BLaER1 (cell line): ENCODE measurements around the gene PTK6.
"Not testable (repeated sequence)": the region's sequence is repeated elsewhere in the genome, so short reads cannot be mapped to it uniquely, and the experiment has no call there.

Experiments used
- H3K27ac ChIP-seq: shearing (Covaris generic); formaldehyde crosslinking; 2 replicates; pipeline ENCODE4 v1.8.1; 2022
- H3K27me3 ChIP-seq: shearing (Covaris generic); formaldehyde crosslinking; 2 replicates; pipeline ENCODE4 v1.8.1; 2022
- H3K36me3 ChIP-seq: shearing (Covaris generic); formaldehyde crosslinking; 2 replicates; pipeline ENCODE4 v1.8.1; 2022
- H3K4me1 ChIP-seq: shearing (Covaris generic); formaldehyde crosslinking; 2 replicates; pipeline ENCODE4 v1.8.1; 2022
- H3K4me2 ChIP-seq: shearing (Covaris generic); formaldehyde crosslinking; 2 replicates; pipeline ENCODE4 v1.8.1; 2022
- H3K4me3 ChIP-seq: shearing (Covaris generic); formaldehyde crosslinking; 2 replicates; pipeline ENCODE4 v1.8.1; 2022
- H3K9ac ChIP-seq: shearing (Covaris generic); formaldehyde crosslinking; 2 replicates; pipeline ENCODE4 v1.8.1; 2022
- H3K9me3 ChIP-seq: shearing (Covaris generic); formaldehyde crosslinking; 2 replicates; pipeline ENCODE4 v1.8.1; 2022
- H4K20me1 ChIP-seq: shearing (Covaris generic); formaldehyde crosslinking; 2 replicates; pipeline ENCODE4 v1.8.1; 2022
- Cebpa-rat ChIP-seq: shearing (Covaris generic); IDR thresholded peaks from 2 replicates; pipeline ENCODE4 v1.8.1; 2022

The PTK6 gene

GRCh38 chr20:63576311-63576710 is 39.1 kb upstream of the PTK6 start:
- H3K9ac ChIP-seq, result no peak overlapping the region
- H3K27ac ChIP-seq, result no peak overlapping the region
- no peaks in the 10 kb centered on the region for H3K9me3 ChIP-seq
- peaks cover 23% of the 10 kb centered on the region for H4K20me1 ChIP-seq
- no peak overlapping the region for H3K4me3 ChIP-seq
- H3K27me3 ChIP-seq, result peaks cover 21% of the 10 kb centered on the region
- TF ChIP-seq Cebpa-rat, result no peak
- no peaks in the 10 kb centered on the region; the same call in 1 of the 2 replicates for H3K36me3 ChIP-seq
- H3K4me1 ChIP-seq, result peaks cover 36% of the 10 kb centered on the region
- H3K4me2 ChIP-seq, result no peak overlapping the region

GRCh38 chr20:63574829-63575743 is 37.9 kb upstream of the PTK6 start:
- Histone ChIP-seq H3K4me3 (peak overlapping the region; percentile 59; the same call in 1 of the 2 replicates), H3K27me3 (peaks cover 34% of the 10 kb centered on the region), H3K27ac (no peak overlapping the region), H3K4me1 (peaks cover 36% of the 10 kb centered on the region), H3K36me3 (no peaks in the 10 kb centered on the region; the same call in 1 of the 2 replicates), H4K20me1 (peaks cover 35% of the 10 kb centered on the region), H3K4me2 (peak overlapping the region; percentile 93), H3K9ac (peak overlapping the region; percentile 27; the same call in 1 of the 2 replicates), H3K9me3 (no peaks in the 10 kb centered on the region)
- no peak; the same call in 1 of the 2 replicates for TF ChIP-seq Cebpa-rat

DNA sequence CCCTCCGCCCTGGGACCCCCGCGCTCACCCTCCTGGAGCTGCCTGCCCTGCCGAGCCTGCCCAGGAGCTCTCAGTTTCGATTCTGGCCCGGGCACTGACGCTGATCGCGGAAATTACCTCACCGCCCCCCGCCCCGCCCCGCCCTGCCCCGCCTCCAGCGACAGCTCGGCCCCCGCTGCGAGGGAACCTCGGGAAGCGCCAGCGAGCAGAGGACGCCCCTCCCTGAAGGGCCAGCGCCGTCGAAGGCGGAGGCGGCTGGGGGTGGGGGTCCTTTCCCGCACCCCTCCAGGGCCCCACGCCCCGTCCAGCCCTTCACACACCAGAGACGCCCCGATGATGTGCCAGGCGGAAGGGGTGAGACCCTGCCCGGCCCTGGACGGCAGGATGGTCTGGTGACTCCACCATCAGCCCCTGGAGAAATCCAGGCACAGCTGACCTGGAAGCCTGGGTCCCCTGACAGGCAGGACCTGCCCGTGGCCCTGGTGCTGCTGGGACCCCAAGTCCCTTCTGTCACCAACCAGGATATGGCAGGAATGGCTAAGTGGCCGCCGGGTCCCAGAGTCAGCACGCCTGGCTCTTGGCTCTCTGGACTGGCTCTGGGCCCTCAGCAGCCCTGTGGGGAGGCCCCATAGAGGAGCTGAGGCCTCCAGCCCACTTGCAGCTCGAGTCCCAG is 37.1 kb upstream of the PTK6 start, which contains the start of gene HELZ2:
Gene HELZ2 (minus strand): TSS at position 84 of the 673 bp plus-strand sequence. CDS start 1,854 bp downstream, outside the sequence.
- peak within 1 kb of the TSS; percentile 75 for H3K9ac ChIP-seq
- H3K4me2 ChIP-seq, result peak within 1 kb of the TSS; percentile 95
- H3K4me3 ChIP-seq, result peak within 1 kb of the TSS; percentile 68
- H3K36me3 ChIP-seq, result no peaks in the 10 kb centered on the region; the same call in 1 of the 2 replicates
- H3K27ac ChIP-seq, result 0 out of 2 replicates have a peak within 1 kb of the TSS, but pooled peaks have one; percentile 26
- H3K27me3 ChIP-seq, result peaks cover 41% of the 10 kb centered on the region
- no peaks in the 10 kb centered on the region for H3K9me3 ChIP-seq
- H3K4me1 ChIP-seq, result peaks cover 44% of the 10 kb centered on the region
- no peak for TF ChIP-seq Cebpa-rat
- H4K20me1 ChIP-seq, result peaks cover 43% of the 10 kb centered on the region

- Histone ChIP-seq H3K4me2 (peak overlapping the region; percentile 95), H3K36me3 (no peaks in the 10 kb centered on the region; the same call in 1 of the 2 replicates), H4K20me1 (peaks cover 49% of the 10 kb centered on the region), H3K4me3 (peak overlapping the region; percentile 68), H3K4me1 (peaks cover 46% of the 10 kb centered on the region), H3K9ac (peak overlapping the region; percentile 75), H3K27ac (0 out of 2 replicates have a peak overlapping the region, but pooled peaks have one; percentile 26), H3K27me3 (peaks cover 48% of the 10 kb centered on the region), H3K9me3 (no peaks in the 10 kb centered on the region)
- TF ChIP-seq Cebpa-rat, result no peak
These were observed 36.5 kb upstream of the PTK6 start for GRCh38 chr20:63573647-63574131.

GRCh38 chr20:63572788-63573646 is 35.8 kb upstream of the PTK6 start:
- no peak overlapping the region for H3K27ac ChIP-seq
- TF ChIP-seq Cebpa-rat, result no peak
- H3K9ac ChIP-seq, result peak overlapping the region; percentile 75
- peak overlapping the region; percentile 68 for H3K4me3 ChIP-seq
- H3K27me3 ChIP-seq, result peaks cover 54% of the 10 kb centered on the region
- H3K4me1 ChIP-seq, result peaks cover 51% of the 10 kb centered on the region
- H3K4me2 ChIP-seq, result peak overlapping the region; percentile 95
- peaks cover 56% of the 10 kb centered on the region for H4K20me1 ChIP-seq
- H3K9me3 ChIP-seq, result no peaks in the 10 kb centered on the region
- H3K36me3 ChIP-seq, result no peaks in the 10 kb centered on the region; the same call in 1 of the 2 replicates

- Histone ChIP-seq H3K9me3 (no peaks in the 10 kb centered on the region), H3K4me2 (no peak overlapping the region), H3K27me3 (peaks cover 61% of the 10 kb centered on the region), H3K4me3 (no peak overlapping the region), H4K20me1 (peaks cover 64% of the 10 kb centered on the region), H3K36me3 (no peaks in the 10 kb centered on the region; the same call in 1 of the 2 replicates), H3K27ac (no peak overlapping the region), H3K9ac (no peak overlapping the region), H3K4me1 (peaks cover 59% of the 10 kb centered on the region)
- TF ChIP-seq Cebpa-rat, result no peak
These were observed 35.1 kb upstream of the PTK6 start for GRCh38 chr20:63572071-63572787.

DNA sequence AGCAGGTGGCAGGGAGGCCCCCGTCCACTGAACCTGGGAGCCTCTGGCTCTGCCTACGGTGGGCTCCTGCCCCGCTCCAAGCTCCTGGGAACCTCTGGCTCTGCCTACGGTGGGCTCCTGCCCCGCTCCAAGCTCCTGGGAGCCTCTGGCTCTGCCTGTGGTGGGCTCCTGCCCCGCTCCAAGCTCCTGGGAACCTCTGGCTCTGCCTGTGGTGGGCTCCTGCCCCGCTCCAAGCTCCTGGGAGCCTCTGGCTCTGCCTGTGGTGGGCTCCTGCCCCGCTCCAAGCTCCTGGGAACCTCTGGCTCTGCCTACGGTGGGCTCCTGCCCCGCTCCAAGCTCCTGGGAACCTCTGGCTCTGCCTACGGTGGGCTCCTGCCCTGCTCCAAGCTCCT is 33.9 kb upstream of the PTK6 start:
- Histone ChIP-seq H3K27me3 (peaks cover 72% of the 10 kb centered on the region), H3K4me1 (peaks cover 65% of the 10 kb centered on the region), H3K4me2 (peak overlapping the region; percentile 96; the same call in 1 of the 2 replicates), H4K20me1 (peaks cover 75% of the 10 kb centered on the region)
- H3K27ac ChIP-seq, H3K36me3 ChIP-seq, H3K9me3 ChIP-seq, H3K9ac ChIP-seq, H3K4me3 ChIP-seq: not testable (repeated sequence)

- Histone ChIP-seq H4K20me1 (peaks cover 81% of the 10 kb centered on the region), H3K4me1 (peaks cover 65% of the 10 kb centered on the region)
These were observed 33.3 kb upstream of the PTK6 start for GRCh38 chr20:63570281-63571086.

More at GRCh38 chr20:63570281-63571086, 33.3 kb upstream of the PTK6 start:
- no peak overlapping the region for H3K9ac ChIP-seq
- no peak overlapping the region for H3K27ac ChIP-seq
- no peak for TF ChIP-seq Cebpa-rat
- H3K4me3 ChIP-seq, result no peak overlapping the region
- peak overlapping the region; percentile 96 for H3K4me2 ChIP-seq
- H3K36me3 ChIP-seq, result no peaks in the 10 kb centered on the region; the same call in 1 of the 2 replicates
- H3K27me3 ChIP-seq, result peaks cover 78% of the 10 kb centered on the region
- no peaks in the 10 kb centered on the region for H3K9me3 ChIP-seq
